H1 (cell line): ENCODE data around the gene CNST.

ENCODE experiments used
- BACH1 ChIP-seq: IDR thresholded peaks from 2 replicates; pipeline ENCODE4 v1.6.1; 2012; ENCODE audit warnings: low read length, improper control_type of control experiment
- EZH2 ChIP-seq: fragments of 200-600 bp; sonication (generic); IDR thresholded peaks from 2 replicates; pipeline ENCODE4 v1.7.1; 2012; ENCODE audit warnings: low read depth, mild to moderate bottlenecking, moderate library complexity, low read length, inconsistent platforms; ENCODE audit not compliant: severe bottlenecking
- POU5F1 ChIP-seq: IDR thresholded peaks from 2 replicates; pipeline ENCODE4 v1.6.1; 2011; ENCODE audit warnings: low read depth, mild to moderate bottlenecking, low read length, moderate library complexity
- SRF ChIP-seq: IDR thresholded peaks from 2 replicates; pipeline ENCODE4 v1.6.1; 2011; ENCODE audit warnings: mild to moderate bottlenecking, low read depth, low read length, moderate library complexity
- TAF1 ChIP-seq: IDR thresholded peaks from 2 replicates; pipeline ENCODE4 v1.6.1; 2011; ENCODE audit warnings: mild to moderate bottlenecking, low read depth, low read length
- TEAD4 ChIP-seq: IDR thresholded peaks from 2 replicates; pipeline ENCODE4 v1.6.1; 2012; ENCODE audit warnings: low read depth, low read length, inconsistent platforms, mixed read lengths
- TF ChIP-seq, protein P1 (sequence below): IDR thresholded peaks from 2 replicates; pipeline ENCODE4 v1.6.1; 2012; ENCODE audit warnings: inconsistent platforms
- TF ChIP-seq, protein P2 (sequence below): IDR thresholded peaks from 2 replicates; pipeline ENCODE4 v1.6.1; 2012; ENCODE audit warnings: inconsistent platforms
- TF ChIP-seq, protein P3 (sequence below), 3 experiments: IDR thresholded peaks; 1 replicate in 2 of 3; 2 replicates in 1 of 3; pipeline versions ENCODE4 v1.5.1 to v1.6.1; 2011; ENCODE audit warnings: low read length in 3 of 3, mild to moderate bottlenecking in 3 of 3, inconsistent platforms in 2 of 3, low read depth in 1 of 3, moderate library complexity in 1 of 3; ENCODE audit not compliant: insufficient read depth in 1 of 3; ENCODE audit errors: control extremely low read depth in 1 of 3

- TF ChIP-seq POU5F1 (no peak), BACH1 (no peak), TEAD4 (no peak), SRF (no peak), EZH2 (no peak), TAF1 (no peak)
- TF ChIP-seq, protein P1, sequence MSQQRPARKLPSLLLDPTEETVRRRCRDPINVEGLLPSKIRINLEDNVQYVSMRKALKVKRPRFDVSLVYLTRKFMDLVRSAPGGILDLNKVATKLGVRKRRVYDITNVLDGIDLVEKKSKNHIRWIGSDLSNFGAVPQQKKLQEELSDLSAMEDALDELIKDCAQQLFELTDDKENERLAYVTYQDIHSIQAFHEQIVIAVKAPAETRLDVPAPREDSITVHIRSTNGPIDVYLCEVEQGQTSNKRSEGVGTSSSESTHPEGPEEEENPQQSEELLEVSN: no peak
- TF ChIP-seq, protein P2, sequence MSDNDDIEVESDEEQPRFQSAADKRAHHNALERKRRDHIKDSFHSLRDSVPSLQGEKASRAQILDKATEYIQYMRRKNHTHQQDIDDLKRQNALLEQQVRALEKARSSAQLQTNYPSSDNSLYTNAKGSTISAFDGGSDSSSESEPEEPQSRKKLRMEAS: no peak
- TF ChIP-seq, protein P3, sequence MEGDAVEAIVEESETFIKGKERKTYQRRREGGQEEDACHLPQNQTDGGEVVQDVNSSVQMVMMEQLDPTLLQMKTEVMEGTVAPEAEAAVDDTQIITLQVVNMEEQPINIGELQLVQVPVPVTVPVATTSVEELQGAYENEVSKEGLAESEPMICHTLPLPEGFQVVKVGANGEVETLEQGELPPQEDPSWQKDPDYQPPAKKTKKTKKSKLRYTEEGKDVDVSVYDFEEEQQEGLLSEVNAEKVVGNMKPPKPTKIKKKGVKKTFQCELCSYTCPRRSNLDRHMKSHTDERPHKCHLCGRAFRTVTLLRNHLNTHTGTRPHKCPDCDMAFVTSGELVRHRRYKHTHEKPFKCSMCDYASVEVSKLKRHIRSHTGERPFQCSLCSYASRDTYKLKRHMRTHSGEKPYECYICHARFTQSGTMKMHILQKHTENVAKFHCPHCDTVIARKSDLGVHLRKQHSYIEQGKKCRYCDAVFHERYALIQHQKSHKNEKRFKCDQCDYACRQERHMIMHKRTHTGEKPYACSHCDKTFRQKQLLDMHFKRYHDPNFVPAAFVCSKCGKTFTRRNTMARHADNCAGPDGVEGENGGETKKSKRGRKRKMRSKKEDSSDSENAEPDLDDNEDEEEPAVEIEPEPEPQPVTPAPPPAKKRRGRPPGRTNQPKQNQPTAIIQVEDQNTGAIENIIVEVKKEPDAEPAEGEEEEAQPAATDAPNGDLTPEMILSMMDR (IDR thresholded peaks at IDR 0.05; ENCODE audit: control extremely low read depth in 1 of 3, insufficient read depth in 1 of 3, low read depth in 1 of 3, low read length in 3 of 3): no peak
Measured at GRCh38 chr1:246587606-246588005, 21.4 kb downstream of the CNST start.
